ENCODE results near the gene PHLPP1. TPM values are rescaled to one million over a fixed set of nuclear protein-coding genes. Genes with fewer than 3 reads are reported as not detected.

Gene PHLPP1
- total and polyA plus RNA-seq, 2 donors (not counting 1 experiment from before 2014, with no cell fraction given) = 3.6 to 5.0 TPM

- H3K9me3 ChIP-seq (ENCODE audit: control insufficient read depth, insufficient read depth, low read depth, low read length) = no peaks in the 10 kb centered on the region
- no peak overlapping the region for H2AFZ ChIP-seq (ENCODE audit: low read length)
- no peaks in the 10 kb centered on the region for H3K4me1 ChIP-seq (ENCODE audit: control insufficient read depth, extremely low read depth, insufficient read depth, low read length)
- H3K36me3 ChIP-seq (ENCODE audit: control insufficient read depth, insufficient read depth, low read length) = no peaks in the 10 kb centered on the region
- H4K20me1 ChIP-seq (ENCODE audit: control insufficient read depth, extremely low read depth, insufficient read depth, low read length) = no peaks in the 10 kb centered on the region
- H3K4me2 ChIP-seq (ENCODE audit: extremely low read depth, insufficient read depth, low read length) = no peak overlapping the region
- H3K27ac ChIP-seq (ENCODE audit: insufficient read depth, low read length) = no peak overlapping the region
- DNase-seq (ENCODE audit: low read depth in 2 of 2) = no peak
- H3K4me3 ChIP-seq (replicated peaks in 1 of 4; ENCODE audit: control extremely low read depth in 1 of 4, insufficient read depth in 1 of 4, low read depth in 3 of 4, low read length in 4 of 4) = no peak overlapping the region
- H3K27me3 ChIP-seq (ENCODE audit: control insufficient read depth, insufficient read depth, low read length) = no peaks in the 10 kb centered on the region
- no peak overlapping the region for H3K9ac ChIP-seq (ENCODE audit: insufficient read depth, low read length)
- TF ChIP-seq, protein P1, sequence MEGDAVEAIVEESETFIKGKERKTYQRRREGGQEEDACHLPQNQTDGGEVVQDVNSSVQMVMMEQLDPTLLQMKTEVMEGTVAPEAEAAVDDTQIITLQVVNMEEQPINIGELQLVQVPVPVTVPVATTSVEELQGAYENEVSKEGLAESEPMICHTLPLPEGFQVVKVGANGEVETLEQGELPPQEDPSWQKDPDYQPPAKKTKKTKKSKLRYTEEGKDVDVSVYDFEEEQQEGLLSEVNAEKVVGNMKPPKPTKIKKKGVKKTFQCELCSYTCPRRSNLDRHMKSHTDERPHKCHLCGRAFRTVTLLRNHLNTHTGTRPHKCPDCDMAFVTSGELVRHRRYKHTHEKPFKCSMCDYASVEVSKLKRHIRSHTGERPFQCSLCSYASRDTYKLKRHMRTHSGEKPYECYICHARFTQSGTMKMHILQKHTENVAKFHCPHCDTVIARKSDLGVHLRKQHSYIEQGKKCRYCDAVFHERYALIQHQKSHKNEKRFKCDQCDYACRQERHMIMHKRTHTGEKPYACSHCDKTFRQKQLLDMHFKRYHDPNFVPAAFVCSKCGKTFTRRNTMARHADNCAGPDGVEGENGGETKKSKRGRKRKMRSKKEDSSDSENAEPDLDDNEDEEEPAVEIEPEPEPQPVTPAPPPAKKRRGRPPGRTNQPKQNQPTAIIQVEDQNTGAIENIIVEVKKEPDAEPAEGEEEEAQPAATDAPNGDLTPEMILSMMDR (conservative IDR thresholded peaks at IDR 0.05 in 1 of 2, IDR thresholded peaks at IDR 0.05 in 1 of 2; ENCODE audit: low read depth in 1 of 2, low read length in 2 of 2) = no peak
- no peak for TF ChIP-seq EZH2 (IDR thresholded peaks at IDR 0.05; ENCODE audit: low read length, missing control alignments)
- H3K79me2 ChIP-seq (ENCODE audit: control insufficient read depth, insufficient read depth, low read length) = no peaks in the 10 kb centered on the region
Measured at GRCh38 chr18:62865498-62865897, 150.2 kb downstream of the PHLPP1 start.

GRCh38 chr18:62867534-62867933 is 152.2 kb downstream of the PHLPP1 start:
- H3K27ac ChIP-seq (ENCODE audit: insufficient read depth, low read length) = no peak overlapping the region
- peak in 1 of 2 donors; percentile 46 for DNase-seq (ENCODE audit: low read depth in 2 of 2)
- no peak overlapping the region for H3K4me2 ChIP-seq (ENCODE audit: extremely low read depth, insufficient read depth, low read length)
- no peaks in the 10 kb centered on the region for H3K79me2 ChIP-seq (ENCODE audit: control insufficient read depth, insufficient read depth, low read length)
- H3K9ac ChIP-seq (ENCODE audit: insufficient read depth, low read length) = no peak overlapping the region
- no peaks in the 10 kb centered on the region for H4K20me1 ChIP-seq (ENCODE audit: control insufficient read depth, extremely low read depth, insufficient read depth, low read length)
- H3K4me1 ChIP-seq (ENCODE audit: control insufficient read depth, extremely low read depth, insufficient read depth, low read length) = no peaks in the 10 kb centered on the region
- no peaks in the 10 kb centered on the region for H3K36me3 ChIP-seq (ENCODE audit: control insufficient read depth, insufficient read depth, low read length)
- TF ChIP-seq EZH2 (IDR thresholded peaks at IDR 0.05; ENCODE audit: low read length, missing control alignments) = no peak
- TF ChIP-seq, protein P1 (conservative IDR thresholded peaks at IDR 0.05 in 1 of 2, IDR thresholded peaks at IDR 0.05 in 1 of 2; ENCODE audit: low read depth in 1 of 2, low read length in 2 of 2) = no peak
- H3K9me3 ChIP-seq (ENCODE audit: control insufficient read depth, insufficient read depth, low read depth, low read length) = no peaks in the 10 kb centered on the region
- H2AFZ ChIP-seq (ENCODE audit: low read length) = no peak overlapping the region
- H3K27me3 ChIP-seq (ENCODE audit: control insufficient read depth, insufficient read depth, low read length) = no peaks in the 10 kb centered on the region
- no peak overlapping the region for H3K4me3 ChIP-seq (replicated peaks in 1 of 4; ENCODE audit: control extremely low read depth in 1 of 4, insufficient read depth in 1 of 4, low read depth in 3 of 4, low read length in 4 of 4)

- no peak overlapping the region for H3K4me3 ChIP-seq (replicated peaks in 1 of 4; ENCODE audit: control extremely low read depth in 1 of 4, insufficient read depth in 1 of 4, low read depth in 3 of 4, low read length in 4 of 4)
- H3K36me3 ChIP-seq (ENCODE audit: control insufficient read depth, insufficient read depth, low read length) = no peaks in the 10 kb centered on the region
- H3K27ac ChIP-seq (ENCODE audit: insufficient read depth, low read length) = no peak overlapping the region
- no peak for DNase-seq (ENCODE audit: low read depth in 2 of 2)
- no peaks in the 10 kb centered on the region for H3K79me2 ChIP-seq (ENCODE audit: control insufficient read depth, insufficient read depth, low read length)
- H2AFZ ChIP-seq (ENCODE audit: low read length) = no peak overlapping the region
- no peaks in the 10 kb centered on the region for H3K4me1 ChIP-seq (ENCODE audit: control insufficient read depth, extremely low read depth, insufficient read depth, low read length)
- H3K9me3 ChIP-seq (ENCODE audit: control insufficient read depth, insufficient read depth, low read depth, low read length) = no peaks in the 10 kb centered on the region
- H4K20me1 ChIP-seq (ENCODE audit: control insufficient read depth, extremely low read depth, insufficient read depth, low read length) = no peaks in the 10 kb centered on the region
- no peak for TF ChIP-seq EZH2 (IDR thresholded peaks at IDR 0.05; ENCODE audit: low read length, missing control alignments)
- H3K4me2 ChIP-seq (ENCODE audit: extremely low read depth, insufficient read depth, low read length) = no peak overlapping the region
- no peaks in the 10 kb centered on the region for H3K27me3 ChIP-seq (ENCODE audit: control insufficient read depth, insufficient read depth, low read length)
- no peak overlapping the region for H3K9ac ChIP-seq (ENCODE audit: insufficient read depth, low read length)
Measured at GRCh38 chr18:62868645-62869044, 153.3 kb downstream of the PHLPP1 start.
